Parathyroid adenoma (tissue), 2 donors: ENCODE measurements around the gene FBXO22.
A peak's percentile ranks its signal among the peaks of the same experiment; 100 is the strongest.

Source experiments
- H2AFZ ChIP-seq: fragments of 300-600 bp; sonication (generic); one replicate; pipeline ENCODE4 v1.7.0; 2017; ENCODE audit warnings: antibody characterized with exemption, mild to moderate bottlenecking
- H3K27ac ChIP-seq: fragments of 300-600 bp; sonication (generic); one replicate; pipeline ENCODE4 v1.7.0; 2017
- H3K27me3 ChIP-seq: fragments of 300-600 bp; sonication (generic); one replicate; pipeline ENCODE4 v1.7.0; 2017; ENCODE audit warnings: low read length; ENCODE audit not compliant: control insufficient read depth, insufficient read depth
- H3K36me3 ChIP-seq: fragments of 300-600 bp; sonication (generic); one replicate; pipeline ENCODE4 v1.7.0; 2017; ENCODE audit warnings: low read length; ENCODE audit not compliant: control insufficient read depth, insufficient read depth
- H3K4me1 ChIP-seq: fragments of 300-600 bp; sonication (generic); one replicate; pipeline ENCODE4 v1.7.0; 2017; ENCODE audit warnings: control low read depth
- H3K4me2 ChIP-seq: fragments of 300-600 bp; sonication (generic); one replicate; pipeline ENCODE4 v1.7.0; 2017; ENCODE audit warnings: low read length
- H3K4me3 ChIP-seq: fragments of 300-600 bp; sonication (generic); one replicate; pipeline ENCODE4 v1.7.0; 2017; ENCODE audit warnings: low read depth, low read length
- H3K79me2 ChIP-seq: fragments of 300-600 bp; sonication (generic); one replicate; pipeline ENCODE4 v1.7.0; 2017; ENCODE audit warnings: control low read depth
- H3K9ac ChIP-seq: fragments of 300-600 bp; sonication (generic); one replicate; pipeline ENCODE4 v1.7.0; 2017; ENCODE audit warnings: mild to moderate bottlenecking
- H3K9me3 ChIP-seq: fragments of 300-600 bp; sonication (generic); one replicate; pipeline ENCODE4 v1.7.0; 2017; ENCODE audit warnings: low read length; ENCODE audit not compliant: control insufficient read depth
- CTCF ChIP-seq: fragments of 300-600 bp; sonication (generic); IDR thresholded peaks from one replicate; pipeline ENCODE4 v1.7.0; 2017; ENCODE audit warnings: antibody characterized with exemption, mild to moderate bottlenecking
- donor health status: primary hyperparathyroidism.

FBXO22 gene

DNA sequence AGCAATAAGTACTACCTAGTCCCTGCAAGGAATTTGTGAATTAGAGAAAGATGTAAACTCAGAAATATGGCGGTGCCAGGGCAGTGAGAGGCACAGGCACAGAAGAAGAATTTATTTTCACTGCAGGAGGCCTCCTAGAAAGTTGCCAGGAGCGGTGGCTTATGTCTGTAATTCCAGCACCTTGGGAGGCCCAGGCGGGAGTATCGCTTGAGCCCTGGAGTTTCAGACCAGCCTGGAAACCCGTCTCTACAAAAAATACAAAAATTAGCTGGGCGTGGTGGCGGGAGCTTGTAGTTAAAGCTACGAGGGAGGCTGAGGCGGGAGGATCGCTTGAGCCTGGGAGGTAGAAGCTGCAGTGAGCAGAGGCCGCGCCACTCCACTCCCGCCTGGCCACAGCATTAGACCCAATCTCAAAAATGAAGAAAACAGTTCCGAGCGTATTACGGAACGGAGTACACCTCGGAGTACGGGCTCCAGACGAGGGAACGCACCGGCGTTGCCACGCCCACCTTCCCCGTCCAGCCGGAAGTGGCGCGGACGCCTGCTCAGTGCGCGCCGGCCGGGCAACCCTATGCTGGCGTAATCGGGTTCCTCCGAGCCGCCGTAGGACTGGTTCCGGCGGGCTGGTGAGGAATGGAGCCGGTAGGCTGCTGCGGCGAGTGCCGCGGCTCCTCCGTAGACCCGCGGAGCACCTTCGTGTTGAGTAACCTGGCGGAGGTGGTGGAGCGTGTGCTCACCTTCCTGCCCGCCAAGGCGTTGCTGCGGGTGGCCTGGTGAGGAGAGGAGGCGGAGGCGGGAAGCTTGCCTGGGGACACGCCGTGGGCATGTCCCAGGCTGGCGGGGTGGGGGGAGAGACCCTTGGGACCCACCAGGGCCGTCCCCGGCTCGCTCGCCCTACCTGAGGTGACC is at the start of gene FBXO22:
TSS of gene FBXO22 (plus strand) at position 548 of the 909 bp plus-strand sequence. CDS start at position 634, 86 bp downstream.
- Histone ChIP-seq H3K36me3 (no peaks in the 10 kb centered on the region), H3K9ac (peak within 1 kb of the TSS; percentile 72)
- TF ChIP-seq CTCF, result no peak

GRCh38 chr15:75857886-75858285 is 45.8 kb upstream of the FBXO22 start:
- TF ChIP-seq CTCF, result no peak
- no peaks in the 10 kb centered on the region for H3K9me3 ChIP-seq
- no peaks in the 10 kb centered on the region for H3K4me1 ChIP-seq
- H3K27ac ChIP-seq, result no peak overlapping the region
- no peaks in the 10 kb centered on the region for H3K27me3 ChIP-seq
- H3K4me3 ChIP-seq, result no peak overlapping the region
- H2AFZ ChIP-seq, result no peak overlapping the region
- H3K9ac ChIP-seq, result no peak overlapping the region
- H3K79me2 ChIP-seq, result peaks cover 4% of the 10 kb centered on the region
- H3K4me2 ChIP-seq, result no peak overlapping the region
- no peaks in the 10 kb centered on the region for H3K36me3 ChIP-seq

More for the DNA sequence above, at the start of gene FBXO22:
- H3K27me3 ChIP-seq, result no peaks in the 10 kb centered on the region
- H3K4me1 ChIP-seq, result peaks cover 2% of the 10 kb centered on the region
- peak within 1 kb of the TSS; percentile 77 for H2AFZ ChIP-seq
- H3K9me3 ChIP-seq, result no peaks in the 10 kb centered on the region
- H3K79me2 ChIP-seq, result peaks cover 4% of the 10 kb centered on the region
- H3K27ac ChIP-seq, result peak within 1 kb of the TSS; percentile 72
- peak within 1 kb of the TSS; percentile 87 for H3K4me2 ChIP-seq
- peak within 1 kb of the TSS; percentile 88 for H3K4me3 ChIP-seq

DNA sequence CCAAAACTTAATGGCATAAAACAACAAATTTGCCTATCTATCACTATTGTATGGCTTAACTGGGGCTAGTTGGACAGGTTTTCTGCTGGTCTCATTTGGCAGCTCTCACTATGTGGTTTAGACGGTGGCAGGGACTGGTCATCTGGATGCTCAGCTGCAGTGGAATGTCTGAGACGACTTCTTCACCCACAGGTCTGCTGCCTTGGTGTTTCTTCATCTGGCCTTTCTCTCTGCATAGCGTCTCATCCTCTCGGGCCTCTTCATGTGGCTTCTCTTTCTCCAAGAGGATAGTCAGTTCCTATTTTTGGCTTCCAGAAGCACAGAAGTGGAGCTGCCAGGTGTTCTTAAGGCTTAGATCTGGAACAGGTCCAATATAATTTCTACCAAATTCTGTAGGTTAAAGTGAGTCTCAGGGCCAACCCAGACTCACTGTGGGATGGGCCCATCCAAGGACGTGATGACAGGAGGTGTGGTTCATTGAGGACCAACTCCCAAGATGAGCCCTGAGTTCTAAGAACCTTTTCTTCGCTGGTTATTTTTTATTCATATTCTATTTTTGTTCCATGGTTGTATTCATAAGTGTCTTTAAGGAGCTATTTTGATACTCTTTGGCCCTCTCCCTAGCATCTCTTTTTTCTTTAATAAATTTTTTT is 41.8 kb upstream of the FBXO22 start:
- Histone ChIP-seq H2AFZ (no peak overlapping the region), H3K36me3 (no peaks in the 10 kb centered on the region), H3K9me3 (no peaks in the 10 kb centered on the region), H3K9ac (no peak overlapping the region), H3K27ac (no peak overlapping the region), H3K79me2 (no peaks in the 10 kb centered on the region), H3K4me2 (no peak overlapping the region), H3K4me3 (no peak overlapping the region), H3K27me3 (no peaks in the 10 kb centered on the region), H3K4me1 (no peaks in the 10 kb centered on the region)
- no peak for TF ChIP-seq CTCF

GRCh38 chr15:75862796-75863195 is 40.9 kb upstream of the FBXO22 start:
- Histone ChIP-seq H3K36me3 (no peaks in the 10 kb centered on the region), H3K79me2 (no peaks in the 10 kb centered on the region), H3K4me1 (no peaks in the 10 kb centered on the region), H3K4me3 (no peak overlapping the region), H3K27ac (no peak overlapping the region), H3K9me3 (no peaks in the 10 kb centered on the region), H2AFZ (no peak overlapping the region), H3K9ac (no peak overlapping the region), H3K4me2 (no peak overlapping the region), H3K27me3 (no peaks in the 10 kb centered on the region)
- TF ChIP-seq CTCF, result no peak
